Panc1 (cell line): Measurements from ENCODE around the gene COPB1. TPM values are rescaled to one million over a fixed set of nuclear protein-coding genes. Genes with fewer than 3 reads are reported as not detected.
A peak's percentile ranks its signal among the peaks of the same experiment; 100 is the strongest.

Experiments
- ATAC-seq: fragments of 200-7000 bp; cut with Tn5 transposase; 2 replicates; pipeline ENCODE4 v1.9.1; 2020; ENCODE audit warnings: mild to moderate bottlenecking, moderate library complexity
- BruUV-seq: library from RNA; stranded (reverse); fragments of 400-500 nt; replicated peaks from 2 replicates; lab custom pipeline; 2021; lab: Mats Ljungman, UMichigan
- CTCF ChIA-PET: fragments of 300-600 bp; sonication (Branson Sonifier 250); formaldehyde crosslinking; loops from one replicate; lab custom pipeline; 2022; ENCODE audit warnings: antibody characterized with exemption; lab: Charles Lee
- POLR2A ChIA-PET: fragments of 300-600 bp; sonication (Branson Sonifier 250); formaldehyde crosslinking; loops from one replicate; lab custom pipeline; 2022; ENCODE audit warnings: antibody characterized with exemption; lab: Charles Lee
- DNase-seq: peaks from one replicate; pipeline ENCODE4 v3.0.0-alpha.2; 2010; ENCODE audit warnings: low read depth, low spot score
- H3K27ac ChIP-seq: 2 replicates; pipeline ENCODE4 v1.5.1; 2011; ENCODE audit warnings: mild to moderate bottlenecking, low read length, inconsistent platforms
- H3K27me3 ChIP-seq: fragments of 200-500 bp; sonication (Bioruptor generic); 2 replicates; pipeline ENCODE4 v1.6.0; 2014; ENCODE audit warnings: low read length, inconsistent platforms; ENCODE audit not compliant: control insufficient read depth, insufficient read depth
- H3K36me3 ChIP-seq: fragments of 200-500 bp; sonication (Bioruptor generic); 2 replicates; pipeline ENCODE4 v1.5.1; 2014; ENCODE audit warnings: inconsistent platforms, mild to moderate bottlenecking, low read length, moderate library complexity; ENCODE audit not compliant: control insufficient read depth, insufficient read depth
- H3K4me1 ChIP-seq: 2 replicates; pipeline ENCODE4 v1.5.1; 2011; ENCODE audit warnings: inconsistent platforms, mild to moderate bottlenecking, low read length, moderate library complexity; ENCODE audit not compliant: control insufficient read depth, insufficient read depth
- H3K4me3 ChIP-seq, 2 experiments: 2 replicates each; pipeline ENCODE4 v1.5.1; 2011 to 2012; ENCODE audit warnings: low read depth in 2 of 2, low read length in 2 of 2, mild to moderate bottlenecking in 2 of 2, inconsistent platforms in 1 of 2, moderate library complexity in 1 of 2
- H3K9me3 ChIP-seq: fragments of 200-500 bp; sonication (Bioruptor generic); 2 replicates; pipeline ENCODE4 v1.5.1; 2014; ENCODE audit warnings: low read depth, mild to moderate bottlenecking, inconsistent platforms, low read length, moderate library complexity; ENCODE audit not compliant: control insufficient read depth, insufficient read depth
- POLR2AphosphoS5 ChIP-seq: IDR thresholded peaks from 2 replicates; pipeline ENCODE4 v1.6.1; 2012; ENCODE audit warnings: mild to moderate bottlenecking, low read depth, low read length, moderate library complexity
- REST ChIP-seq, 2 experiments: IDR thresholded peaks; 2 replicates each; pipeline ENCODE4 v1.6.1; 2011 to 2012; ENCODE audit warnings: low read depth in 2 of 2, control low read depth in 1 of 2, low read length in 1 of 2, mild to moderate bottlenecking in 1 of 2, moderate library complexity in 1 of 2; ENCODE audit not compliant: insufficient read depth in 1 of 2
- SIN3A ChIP-seq: IDR thresholded peaks from 2 replicates; pipeline ENCODE4 v1.6.1; 2012; ENCODE audit warnings: low read depth, mild to moderate bottlenecking, low read length, moderate library complexity, borderline replicate concordance; ENCODE audit not compliant: insufficient read depth
- TCF7L2 ChIP-seq: IDR thresholded peaks from 2 replicates; pipeline ENCODE4 v1.6.1; 2011; ENCODE audit warnings: mild to moderate bottlenecking, low read depth, low read length, inconsistent platforms
- in situ Hi-C: cut with HindIII; loops from 2 replicates; pipeline ENCODE4 v1.10.0; 2016; ENCODE audit warnings: low sequenced_read_pairs, low pct_unique_long_range_greater_than_20kb
- intact Hi-C: fragments of 100-400 bp; cut with micrococcal nuclease; formaldehyde crosslinking; loops from one replicate; pipeline ENCODE4 v1.10.0; 2022; ENCODE audit not compliant: unreplicated experiment
- total RNA-seq: library from RNA; stranded (reverse); gene quantifications from one replicate; pipeline ENCODE4 v1.2.1, GENCODE V29; 2021; ENCODE audit not compliant: unreplicated experiment
- TF ChIP-seq, protein P1 (sequence below): fragments of 450-650 bp; IDR thresholded peaks from 2 replicates; pipeline ENCODE4 v1.5.1; 2017; ENCODE audit warnings: mild to moderate bottlenecking

COPB1 gene
- total RNA-seq, 1 experiment from 2014 or later: 123 TPM

- no peaks in the 10 kb centered on the region for H3K27me3 ChIP-seq
- BruUV-seq: no TSS peak
- ChIA-PET POLR2A (no interaction called here), CTCF (no interaction called here)
- intact Hi-C loops (no loop called here), in situ Hi-C loops (no loop called here)
- H3K36me3 ChIP-seq: no peaks in the 10 kb centered on the region
- H3K27ac ChIP-seq: no peak overlapping the region
- no peaks in the 10 kb centered on the region for H3K4me1 ChIP-seq
- TF ChIP-seq TCF7L2 (no peak), SIN3A (no peak), POLR2AphosphoS5 (no peak), REST (IDR thresholded peaks at IDR 0.05; ENCODE audit: insufficient read depth in 1 of 2, low read depth in 2 of 2, low read length in 1 of 2) (no peak)
- TF ChIP-seq, protein P1, sequence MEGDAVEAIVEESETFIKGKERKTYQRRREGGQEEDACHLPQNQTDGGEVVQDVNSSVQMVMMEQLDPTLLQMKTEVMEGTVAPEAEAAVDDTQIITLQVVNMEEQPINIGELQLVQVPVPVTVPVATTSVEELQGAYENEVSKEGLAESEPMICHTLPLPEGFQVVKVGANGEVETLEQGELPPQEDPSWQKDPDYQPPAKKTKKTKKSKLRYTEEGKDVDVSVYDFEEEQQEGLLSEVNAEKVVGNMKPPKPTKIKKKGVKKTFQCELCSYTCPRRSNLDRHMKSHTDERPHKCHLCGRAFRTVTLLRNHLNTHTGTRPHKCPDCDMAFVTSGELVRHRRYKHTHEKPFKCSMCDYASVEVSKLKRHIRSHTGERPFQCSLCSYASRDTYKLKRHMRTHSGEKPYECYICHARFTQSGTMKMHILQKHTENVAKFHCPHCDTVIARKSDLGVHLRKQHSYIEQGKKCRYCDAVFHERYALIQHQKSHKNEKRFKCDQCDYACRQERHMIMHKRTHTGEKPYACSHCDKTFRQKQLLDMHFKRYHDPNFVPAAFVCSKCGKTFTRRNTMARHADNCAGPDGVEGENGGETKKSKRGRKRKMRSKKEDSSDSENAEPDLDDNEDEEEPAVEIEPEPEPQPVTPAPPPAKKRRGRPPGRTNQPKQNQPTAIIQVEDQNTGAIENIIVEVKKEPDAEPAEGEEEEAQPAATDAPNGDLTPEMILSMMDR: no peak
- ATAC-seq (peak; percentile 39; the same call in 1 of the 2 replicates), DNase-seq (no peak)
- H3K9me3 ChIP-seq: no peaks in the 10 kb centered on the region
- H3K4me3 ChIP-seq: no peak overlapping the region
Observed at GRCh38 chr11:14411818-14412217, 87.8 kb downstream of the COPB1 start.

DNA sequence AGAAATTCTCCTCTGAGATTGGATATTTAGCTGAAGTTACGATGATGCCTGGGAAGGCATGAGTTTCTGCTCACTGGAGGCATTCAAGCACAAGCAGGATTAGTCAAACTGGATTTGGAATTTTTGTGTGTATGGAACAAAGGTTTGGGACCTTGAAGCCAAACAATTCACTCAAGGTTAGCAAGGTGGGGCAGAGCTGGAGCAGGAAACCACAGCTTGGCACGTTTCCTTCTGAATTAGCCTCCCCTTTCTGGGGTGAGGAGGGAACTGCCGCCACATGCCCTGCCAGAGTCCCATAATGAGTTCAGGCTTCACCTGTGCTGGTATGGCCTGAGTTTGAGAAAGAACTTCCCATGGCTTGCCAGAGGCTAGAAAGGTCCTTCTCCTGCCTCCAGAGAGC, 89.7 kb downstream of the COPB1 start:
- no peaks in the 10 kb centered on the region for H3K4me1 ChIP-seq
- in situ Hi-C loops (no loop called here), intact Hi-C loops (no loop called here)
- no peaks in the 10 kb centered on the region for H3K36me3 ChIP-seq
- CTCF ChIA-PET: no interaction called here
- POLR2A ChIA-PET: no interaction called here
- H3K27ac ChIP-seq: no peak overlapping the region
- ATAC-seq: no peak
- H3K27me3 ChIP-seq: no peaks in the 10 kb centered on the region
- TF ChIP-seq, protein P1: no peak
- TF ChIP-seq TCF7L2 (no peak), REST (IDR thresholded peaks at IDR 0.05; ENCODE audit: insufficient read depth in 1 of 2, low read depth in 2 of 2, low read length in 1 of 2) (no peak), SIN3A (no peak), POLR2AphosphoS5 (no peak)
- no peak overlapping the region for H3K4me3 ChIP-seq
- BruUV-seq: no TSS peak
- H3K9me3 ChIP-seq: no peaks in the 10 kb centered on the region
- no peak for DNase-seq
